Hepatocyte (in vitro differentiated cells): ENCODE measurements around the gene LACTBL1.

Experiments used
- EZH2 ChIP-seq: fragments of 200-600 bp; sonication (generic); IDR thresholded peaks from 2 replicates; pipeline ENCODE4 v1.6.1; 2016; ENCODE audit warnings: antibody characterized with exemption, mild to moderate bottlenecking, borderline replicate concordance
- EZH2phosphoT487 ChIP-seq: fragments of 200-600 bp; sonication (generic); IDR thresholded peaks from one replicate; pipeline ENCODE4 v1.6.1; 2018; ENCODE audit warnings: antibody characterized with exemption, mild to moderate bottlenecking, low read depth, moderate library complexity; ENCODE audit not compliant: unreplicated experiment, severe bottlenecking
- TF ChIP-seq, protein P1 (sequence below): fragments of 200-600 bp; sonication (generic); IDR thresholded peaks from 2 replicates; pipeline ENCODE4 v1.5.1; 2016; ENCODE audit warnings: antibody characterized with exemption, mild to moderate bottlenecking; ENCODE audit not compliant: poor library complexity

- TF ChIP-seq, protein P1, sequence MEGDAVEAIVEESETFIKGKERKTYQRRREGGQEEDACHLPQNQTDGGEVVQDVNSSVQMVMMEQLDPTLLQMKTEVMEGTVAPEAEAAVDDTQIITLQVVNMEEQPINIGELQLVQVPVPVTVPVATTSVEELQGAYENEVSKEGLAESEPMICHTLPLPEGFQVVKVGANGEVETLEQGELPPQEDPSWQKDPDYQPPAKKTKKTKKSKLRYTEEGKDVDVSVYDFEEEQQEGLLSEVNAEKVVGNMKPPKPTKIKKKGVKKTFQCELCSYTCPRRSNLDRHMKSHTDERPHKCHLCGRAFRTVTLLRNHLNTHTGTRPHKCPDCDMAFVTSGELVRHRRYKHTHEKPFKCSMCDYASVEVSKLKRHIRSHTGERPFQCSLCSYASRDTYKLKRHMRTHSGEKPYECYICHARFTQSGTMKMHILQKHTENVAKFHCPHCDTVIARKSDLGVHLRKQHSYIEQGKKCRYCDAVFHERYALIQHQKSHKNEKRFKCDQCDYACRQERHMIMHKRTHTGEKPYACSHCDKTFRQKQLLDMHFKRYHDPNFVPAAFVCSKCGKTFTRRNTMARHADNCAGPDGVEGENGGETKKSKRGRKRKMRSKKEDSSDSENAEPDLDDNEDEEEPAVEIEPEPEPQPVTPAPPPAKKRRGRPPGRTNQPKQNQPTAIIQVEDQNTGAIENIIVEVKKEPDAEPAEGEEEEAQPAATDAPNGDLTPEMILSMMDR: no peak
- TF ChIP-seq EZH2 (no peak), EZH2phosphoT487 (no peak)
Observed at GRCh38 chr1:22908880-22909426, 63.7 kb downstream of the LACTBL1 start.
